Right lobe of liver (tissue), 6 donors: ENCODE results near the gene MYO1B. TPM values are rescaled to one million over a fixed set of nuclear protein-coding genes. Genes with fewer than 3 reads are reported as not detected.

ENCODE experiments used
- ATAC-seq, 4 donors: fragments of 200-7000 bp; cut with Tn5 transposase; one replicate each; pipeline ENCODE4 v1.9.1; 2020; ENCODE audit warnings: mild to moderate bottlenecking in 4 of 4, moderate library complexity in 4 of 4
- DNase-seq, 3 donors: peaks; one replicate each; pipeline ENCODE4 v3.0.0-alpha.2; 2020
- H3K27ac ChIP-seq, 3 donors: fragments of 200-600 bp; one replicate each; pipeline ENCODE4 v1.8.0; 2022
- H3K27me3 ChIP-seq, 2 donors: fragments of 200-600 bp; one replicate each; pipeline ENCODE4 v1.8.0; 2022
- H3K36me3 ChIP-seq, 4 donors: fragments of 200-600 bp; sonication (generic) in 1 of 4; one replicate each; pipeline versions ENCODE4 v1.5.1 to v1.8.0; 2017 to 2022; ENCODE audit warnings: control low read depth in 1 of 4
- H3K4me1 ChIP-seq, 4 donors: fragments of 200-600 bp; sonication (generic) in 1 of 4; one replicate each; pipeline versions ENCODE4 v1.5.1 to v1.8.0; 2017 to 2022; ENCODE audit warnings: control low read depth in 1 of 4
- H3K4me3 ChIP-seq, 3 donors: fragments of 200-600 bp; one replicate each; pipeline ENCODE4 v1.8.0; 2022
- H3K9me3 ChIP-seq, 4 donors: fragments of 200-600 bp; sonication (generic) in 1 of 4; one replicate each; pipeline versions ENCODE4 v1.5.1 to v1.8.0; 2017 to 2022; ENCODE audit warnings: control low read depth in 1 of 4
- POLR2A ChIP-seq: fragments of 450-650 bp; IDR thresholded peaks from one replicate; pipeline ENCODE4 v1.6.1; 2017; ENCODE audit warnings: antibody characterized with exemption, mild to moderate bottlenecking
- WGBS: methylation state at CpG from one replicate; pipeline ENCODE4 v1.1.6; 2018; ENCODE audit warnings: low coverage, low lambda C conversion rate; ENCODE audit not compliant: insufficient coverage; ENCODE audit errors: missing lambda C conversion rate; 5-methylcytosine and 5-hydroxymethylcytosine counted together
- intact Hi-C, 2 donors: fragments of 100-400 bp; cut with DNase I; formaldehyde crosslinking; loops; one replicate each; pipeline versions ENCODE4 v1.11.2 to v1.14.1; 2022
- total RNA-seq, 6 experiments: library from RNA; depleted of rRNA in 2 of 6; stranded (reverse); fragments of >200 nt in 2 of 6; fragmentation: NEBNext Ultra II Directional in 3 of 6; extraction: Animal tissue kit (Norgen Biotek cat#: 25700) in 3 of 6; gene quantifications; one replicate each; pipeline versions ENCODE4 v1.1.0 to v1.2.4, GENCODE V29; 2016 to 2023
- TF ChIP-seq, protein P1 (sequence below), 4 donors: fragments of 200-600 bp in 3 of 4; fragments of 450-650 bp in 1 of 4; IDR thresholded peaks; one replicate each; pipeline versions ENCODE4 v1.5.1 to v1.8.0; 2016 to 2022; ENCODE audit warnings: antibody characterized with exemption in 4 of 4, mild to moderate bottlenecking in 2 of 4
- donor health status: DM: no; HTN: yes; CAD: no.
- donor health status: DM: no; HTN: no; CAD: no.
- donor health status: DM: no; HTN: no; CAD: no.
- donor health status: DM: no; HTN: yes; CAD: no.
- donor health status: DM: no; HTN: yes; CAD: no.

The MYO1B gene
- total RNA-seq, 6 experiments from 2014 or later = 171 to 273 (median 221) TPM

DNA sequence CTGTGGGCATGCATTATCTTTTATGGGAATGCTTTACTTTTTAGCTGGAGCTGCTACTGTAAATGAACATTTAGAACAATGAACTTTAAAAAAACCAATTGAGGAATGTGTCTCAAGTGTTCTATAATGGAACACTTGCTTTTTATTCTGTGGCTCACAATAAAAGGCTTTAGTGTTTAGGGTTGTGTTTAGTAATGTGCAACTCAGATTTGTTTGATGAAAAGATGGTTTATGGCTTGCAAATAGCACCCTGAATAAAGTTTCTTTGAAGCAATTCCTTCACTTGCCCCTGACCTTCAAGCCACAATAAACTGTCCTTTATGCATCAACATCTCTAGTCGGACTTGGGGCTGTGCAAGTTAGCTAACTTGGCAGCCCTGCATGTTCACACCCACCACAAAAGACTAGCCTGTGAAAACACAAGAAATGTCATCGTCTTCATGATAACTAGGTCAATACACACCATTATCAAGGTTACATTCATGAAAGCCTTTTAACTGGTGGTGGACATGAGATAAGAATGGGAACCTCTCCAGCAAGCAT, 98.7 kb downstream of the MYO1B start:
- H3K36me3 ChIP-seq = peaks cover 0 to 57% (median 24%) of the 10 kb centered on the region in 4 donors
- TF ChIP-seq POLR2A = no peak
- TF ChIP-seq, protein P1, sequence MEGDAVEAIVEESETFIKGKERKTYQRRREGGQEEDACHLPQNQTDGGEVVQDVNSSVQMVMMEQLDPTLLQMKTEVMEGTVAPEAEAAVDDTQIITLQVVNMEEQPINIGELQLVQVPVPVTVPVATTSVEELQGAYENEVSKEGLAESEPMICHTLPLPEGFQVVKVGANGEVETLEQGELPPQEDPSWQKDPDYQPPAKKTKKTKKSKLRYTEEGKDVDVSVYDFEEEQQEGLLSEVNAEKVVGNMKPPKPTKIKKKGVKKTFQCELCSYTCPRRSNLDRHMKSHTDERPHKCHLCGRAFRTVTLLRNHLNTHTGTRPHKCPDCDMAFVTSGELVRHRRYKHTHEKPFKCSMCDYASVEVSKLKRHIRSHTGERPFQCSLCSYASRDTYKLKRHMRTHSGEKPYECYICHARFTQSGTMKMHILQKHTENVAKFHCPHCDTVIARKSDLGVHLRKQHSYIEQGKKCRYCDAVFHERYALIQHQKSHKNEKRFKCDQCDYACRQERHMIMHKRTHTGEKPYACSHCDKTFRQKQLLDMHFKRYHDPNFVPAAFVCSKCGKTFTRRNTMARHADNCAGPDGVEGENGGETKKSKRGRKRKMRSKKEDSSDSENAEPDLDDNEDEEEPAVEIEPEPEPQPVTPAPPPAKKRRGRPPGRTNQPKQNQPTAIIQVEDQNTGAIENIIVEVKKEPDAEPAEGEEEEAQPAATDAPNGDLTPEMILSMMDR (IDR thresholded peaks at IDR 0.05) = no peak
- ATAC-seq (no peak), DNase-seq (no peak)
- 76% methylated on average over 2 of the region's 2 CpGs for WGBS
- no peaks in the 10 kb centered on the region for H3K27me3 ChIP-seq
- no peaks in the 10 kb centered on the region for H3K4me1 ChIP-seq
- no peak overlapping the region for H3K4me3 ChIP-seq
- H3K27ac ChIP-seq = no peak overlapping the region
- intact Hi-C loops = no loop called here
- H3K9me3 ChIP-seq = no peaks in the 10 kb centered on the region

DNA sequence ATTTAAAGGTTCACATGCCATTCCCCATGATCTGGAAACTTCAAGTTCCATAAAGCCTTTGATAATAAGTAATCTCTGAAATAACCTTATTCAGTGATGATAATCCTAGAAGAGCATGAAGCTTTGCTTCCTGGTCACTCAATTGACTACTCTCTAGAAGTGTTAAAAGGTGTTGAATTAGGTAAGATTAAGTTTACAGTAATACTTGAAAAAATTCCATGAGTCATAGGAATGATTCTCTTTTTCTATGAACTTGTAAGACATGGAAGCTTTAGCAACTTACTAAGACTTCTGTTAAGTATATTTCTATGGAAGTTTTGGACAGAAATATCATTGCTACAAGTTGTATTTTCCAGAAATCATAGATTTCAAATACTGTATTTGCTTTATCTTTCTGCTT, 100.6 kb downstream of the MYO1B start:
- intact Hi-C loops = no loop called here
- ATAC-seq = no peak
- H3K9me3 ChIP-seq = no peaks in the 10 kb centered on the region
- peaks cover 0 to 63% (median 24%) of the 10 kb centered on the region in 4 donors for H3K36me3 ChIP-seq
- no peaks in the 10 kb centered on the region for H3K4me1 ChIP-seq
- no peaks in the 10 kb centered on the region for H3K27me3 ChIP-seq
- H3K27ac ChIP-seq = no peak overlapping the region
- TF ChIP-seq, protein P1 (IDR thresholded peaks at IDR 0.05) = no peak
- no peak for TF ChIP-seq POLR2A
- DNase-seq = no peak
- no peak overlapping the region for H3K4me3 ChIP-seq

DNA sequence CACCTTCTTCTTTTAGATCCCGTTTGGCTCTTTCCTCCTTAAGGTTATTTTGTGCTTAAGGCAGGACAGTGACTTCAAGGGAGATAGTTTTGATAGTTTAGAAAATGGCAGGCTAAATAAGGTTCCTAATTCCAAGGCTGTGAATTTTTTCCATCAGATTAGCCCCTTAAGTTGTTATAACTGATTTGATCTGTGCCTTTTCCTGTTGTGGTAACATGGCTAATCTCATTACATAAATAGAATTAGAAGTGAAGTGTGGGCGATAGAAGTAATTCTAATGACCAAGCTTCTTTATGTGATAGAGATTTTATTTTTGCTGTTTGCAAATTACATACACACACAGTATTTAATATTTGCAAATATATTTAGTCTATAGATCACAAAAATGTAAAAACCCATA, 102.0 kb downstream of the MYO1B start:
- Histone ChIP-seq H3K9me3 (no peaks in the 10 kb centered on the region), H3K4me1 (no peaks in the 10 kb centered on the region), H3K36me3 (peaks cover 0 to 68% (median 23%) of the 10 kb centered on the region in 4 donors), H3K27ac (no peak overlapping the region), H3K4me3 (no peak overlapping the region), H3K27me3 (no peaks in the 10 kb centered on the region)
- ATAC-seq (no peak), DNase-seq (no peak)
- 79% methylated on average over 2 of the region's 2 CpGs for WGBS
- TF ChIP-seq, protein P1 (IDR thresholded peaks at IDR 0.05) = no peak
- no peak for TF ChIP-seq POLR2A
- intact Hi-C loops = no loop called here

DNA sequence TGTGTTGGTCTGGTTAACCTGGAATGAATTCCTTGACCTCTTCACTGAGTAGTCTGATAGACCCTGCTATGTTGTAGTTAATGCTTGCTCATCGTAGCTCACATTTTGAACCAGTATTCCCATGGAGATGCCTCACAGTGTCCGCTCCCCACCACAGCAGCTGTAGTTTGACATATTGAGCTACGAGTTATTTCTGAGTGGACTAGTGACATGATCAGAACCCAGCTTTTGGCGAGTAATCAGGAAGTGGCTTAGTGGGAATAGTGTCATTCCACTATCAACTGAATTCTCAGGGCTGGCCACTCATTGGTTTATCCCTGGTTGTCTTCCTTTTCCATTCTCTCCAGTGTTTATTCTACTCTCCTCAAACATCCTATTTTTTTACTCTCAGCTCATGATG, 102.7 kb downstream of the MYO1B start:
- 33% methylated on average over 1 of the region's 4 CpGs for WGBS
- DNase-seq = no peak
- ATAC-seq = no peak
- Histone ChIP-seq H3K36me3 (peaks cover 0 to 65% (median 22%) of the 10 kb centered on the region in 4 donors), H3K27me3 (no peaks in the 10 kb centered on the region), H3K4me3 (no peak overlapping the region), H3K4me1 (no peaks in the 10 kb centered on the region), H3K9me3 (no peaks in the 10 kb centered on the region), H3K27ac (no peak overlapping the region)
- intact Hi-C loops = no loop called here
- TF ChIP-seq, protein P1 (IDR thresholded peaks at IDR 0.05) = no peak
- TF ChIP-seq POLR2A = no peak

DNA sequence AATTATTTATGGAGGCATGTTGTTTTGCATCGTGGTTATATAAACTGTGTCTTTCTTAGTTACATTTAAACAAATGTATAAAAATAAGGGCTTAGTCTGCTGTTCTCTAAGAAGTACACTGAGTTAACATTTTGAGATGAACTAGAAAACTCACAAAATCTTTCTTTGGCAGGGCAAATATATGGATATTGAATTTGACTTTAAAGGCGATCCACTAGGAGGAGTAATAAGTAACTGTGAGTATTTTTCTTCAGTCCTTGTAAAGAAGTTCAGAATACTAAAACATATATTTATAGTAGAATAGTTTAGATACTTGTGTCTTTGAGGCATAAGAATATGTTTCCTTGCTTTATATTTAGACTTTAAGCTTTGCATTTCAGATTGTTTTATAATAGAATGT, 104.8 kb downstream of the MYO1B start:
- Histone ChIP-seq H3K36me3 (peaks cover 0 to 54% (median 21%) of the 10 kb centered on the region in 4 donors), H3K27ac (no peak overlapping the region), H3K4me1 (no peaks in the 10 kb centered on the region), H3K4me3 (no peak overlapping the region), H3K9me3 (no peaks in the 10 kb centered on the region), H3K27me3 (no peaks in the 10 kb centered on the region)
- no peak for ATAC-seq
- intact Hi-C loops = no loop called here
- 85% methylated on average over 2 of the region's 2 CpGs for WGBS
- no peak for TF ChIP-seq POLR2A
- TF ChIP-seq, protein P1 (IDR thresholded peaks at IDR 0.05) = no peak
- DNase-seq = no peak
